SK-N-SH treated with all-trans-retinoic acid at 6 μM for 48 hours (cell line): ENCODE results near the gene TPBG.

Experiments
- ATAC-seq: fragments of 200-7000 bp; cut with Tn5 transposase; 3 replicates; pipeline ENCODE4 v1.9.1; 2020; ENCODE audit warnings: mild to moderate bottlenecking, moderate library complexity
- ARNTL ChIP-seq: fragments of 450-650 bp; formaldehyde crosslinking; IDR thresholded peaks from 2 replicates; pipeline ENCODE4 v1.5.0; 2020; ENCODE audit warnings: low read depth, mild to moderate bottlenecking, moderate library complexity, borderline replicate concordance
- ESRRG ChIP-seq: fragments of 250-450 bp; sonication (Bioruptor Pico); IDR thresholded peaks from 2 replicates; pipeline ENCODE4 v1.6.1; 2021; ENCODE audit warnings: mild to moderate bottlenecking
- GLIS3 ChIP-seq: fragments of 250-450 bp; sonication (Bioruptor Pico); IDR thresholded peaks from 2 replicates; pipeline ENCODE4 v1.5.0; 2020; ENCODE audit warnings: mild to moderate bottlenecking, moderate library complexity
- ISL1 ChIP-seq: fragments of 250-450 bp; sonication (Bioruptor Pico); IDR thresholded peaks from 2 replicates; pipeline ENCODE4 v2.1.2; 2022; ENCODE audit warnings: mild to moderate bottlenecking, moderate library complexity
- OSR1 ChIP-seq: fragments of 250-450 bp; sonication (Bioruptor Pico); IDR thresholded peaks from 2 replicates; pipeline ENCODE4 v1.8.0; 2022; ENCODE audit warnings: moderate library complexity, mild to moderate bottlenecking, inconsistent platforms
- PPARA ChIP-seq: fragments of 250-450 bp; sonication (Bioruptor Pico); IDR thresholded peaks from 2 replicates; pipeline ENCODE4 v1.5.0; 2020; ENCODE audit warnings: mild to moderate bottlenecking, borderline replicate concordance
- RARB ChIP-seq: fragments of 250-450 bp; sonication (Bioruptor Pico); IDR thresholded peaks from 2 replicates; pipeline ENCODE4 v1.8.0; 2021; ENCODE audit warnings: mild to moderate bottlenecking, moderate library complexity
- SNAI2 ChIP-seq: fragments of 250-450 bp; sonication (Bioruptor Pico); IDR thresholded peaks from 2 replicates; pipeline ENCODE4 v1.5.0; 2020; ENCODE audit warnings: mild to moderate bottlenecking, moderate library complexity
- TOX ChIP-seq: fragments of 250-450 bp; sonication (Bioruptor Pico); IDR thresholded peaks from 2 replicates; pipeline ENCODE4 v1.8.0; 2021; ENCODE audit warnings: mild to moderate bottlenecking, moderate library complexity, borderline replicate concordance
- ZC3H10 ChIP-seq: fragments of 250-450 bp; sonication (Bioruptor Pico); IDR thresholded peaks from 2 replicates; pipeline ENCODE4 v1.5.1; 2021; ENCODE audit warnings: mild to moderate bottlenecking, moderate library complexity
- ZFP3 ChIP-seq: fragments of 250-450 bp; sonication (Bioruptor Pico); IDR thresholded peaks from 2 replicates; pipeline ENCODE4 v1.5.0; 2020; ENCODE audit warnings: mild to moderate bottlenecking, moderate library complexity
- ZFP30 ChIP-seq: fragments of 450-650 bp; formaldehyde crosslinking; IDR thresholded peaks from 2 replicates; pipeline ENCODE4 v1.5.0; 2022; ENCODE audit warnings: mild to moderate bottlenecking, moderate library complexity
- ZNF565 ChIP-seq: fragments of 450-650 bp; formaldehyde crosslinking; conservative IDR thresholded peaks from 2 replicates; pipeline ENCODE4 v1.5.0; 2020; ENCODE audit warnings: low read depth, mild to moderate bottlenecking, moderate library complexity
- ZNF70 ChIP-seq: fragments of 450-650 bp; formaldehyde crosslinking; IDR thresholded peaks from 2 replicates; pipeline ENCODE4 v1.5.0; 2020; ENCODE audit warnings: mild to moderate bottlenecking, moderate library complexity
- ZNF8 ChIP-seq: fragments of 450-650 bp; formaldehyde crosslinking; IDR thresholded peaks from 2 replicates; pipeline ENCODE4 v1.5.0; 2020; ENCODE audit warnings: mild to moderate bottlenecking, moderate library complexity
- TF ChIP-seq, protein P1 (sequence below): fragments of 250-450 bp; sonication (Bioruptor Pico); IDR thresholded peaks from 2 replicates; pipeline ENCODE4 v1.8.0; 2020; ENCODE audit warnings: mild to moderate bottlenecking, moderate library complexity, borderline replicate concordance
- TF ChIP-seq, protein P2 (sequence below): fragments of 250-450 bp; sonication (Bioruptor Pico); IDR thresholded peaks from 2 replicates; pipeline ENCODE4 v1.5.1; 2020; ENCODE audit warnings: low read depth, mild to moderate bottlenecking, moderate library complexity
- TF ChIP-seq, protein P3 (sequence below): fragments of 250-450 bp; sonication (Bioruptor Pico); IDR thresholded peaks from 2 replicates; pipeline ENCODE4 v1.5.1; 2021; ENCODE audit warnings: mild to moderate bottlenecking, moderate library complexity
- TF ChIP-seq, protein P4 (sequence below): fragments of 250-450 bp; sonication (Bioruptor Pico); IDR thresholded peaks from 2 replicates; pipeline ENCODE4 v1.5.0; 2020; ENCODE audit warnings: mild to moderate bottlenecking, moderate library complexity
- TF ChIP-seq, protein P5 (sequence below): fragments of 250-450 bp; sonication (Bioruptor Pico); IDR thresholded peaks from 2 replicates; pipeline ENCODE4 v1.8.0; 2021; ENCODE audit warnings: low read depth, mild to moderate bottlenecking, moderate library complexity, borderline replicate concordance

Gene TPBG

DNA sequence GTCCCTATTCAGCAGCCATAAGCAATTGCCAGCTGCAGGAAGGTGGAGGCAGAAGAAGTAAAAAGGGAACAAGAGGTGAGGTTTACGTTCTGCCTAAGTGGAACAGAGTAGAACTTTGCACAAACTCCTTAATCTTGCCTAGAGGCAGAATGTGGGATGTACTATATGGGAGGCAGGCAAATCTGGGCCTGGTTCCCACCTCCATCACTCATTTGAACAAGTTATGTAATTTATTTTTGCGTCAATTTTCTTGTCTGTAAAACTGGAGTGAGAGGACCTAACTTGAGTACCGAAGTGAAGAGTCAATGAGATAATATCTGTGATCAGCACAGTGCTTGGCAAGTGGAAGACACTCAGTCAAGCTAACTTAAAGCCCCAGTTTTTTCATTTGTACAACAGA, 2.0 kb upstream of the TPBG start:
- TF ChIP-seq PPARA (no peak), TOX (CRISPR knock-in tag) (no peak), OSR1 (CRISPR knock-in tag) (no peak), ISL1 (no peak), ARNTL (CRISPR knock-in tag) (no peak), ZNF565 (CRISPR knock-in tag) (no peak), ZNF8 (CRISPR knock-in tag) (no peak), ESRRG (CRISPR knock-in tag) (no peak), ZFP30 (CRISPR knock-in tag) (no peak), RARB (CRISPR knock-in tag) (no peak), ZC3H10 (CRISPR knock-in tag) (no peak), SNAI2 (CRISPR knock-in tag) (no peak)
- TF ChIP-seq, protein P1, sequence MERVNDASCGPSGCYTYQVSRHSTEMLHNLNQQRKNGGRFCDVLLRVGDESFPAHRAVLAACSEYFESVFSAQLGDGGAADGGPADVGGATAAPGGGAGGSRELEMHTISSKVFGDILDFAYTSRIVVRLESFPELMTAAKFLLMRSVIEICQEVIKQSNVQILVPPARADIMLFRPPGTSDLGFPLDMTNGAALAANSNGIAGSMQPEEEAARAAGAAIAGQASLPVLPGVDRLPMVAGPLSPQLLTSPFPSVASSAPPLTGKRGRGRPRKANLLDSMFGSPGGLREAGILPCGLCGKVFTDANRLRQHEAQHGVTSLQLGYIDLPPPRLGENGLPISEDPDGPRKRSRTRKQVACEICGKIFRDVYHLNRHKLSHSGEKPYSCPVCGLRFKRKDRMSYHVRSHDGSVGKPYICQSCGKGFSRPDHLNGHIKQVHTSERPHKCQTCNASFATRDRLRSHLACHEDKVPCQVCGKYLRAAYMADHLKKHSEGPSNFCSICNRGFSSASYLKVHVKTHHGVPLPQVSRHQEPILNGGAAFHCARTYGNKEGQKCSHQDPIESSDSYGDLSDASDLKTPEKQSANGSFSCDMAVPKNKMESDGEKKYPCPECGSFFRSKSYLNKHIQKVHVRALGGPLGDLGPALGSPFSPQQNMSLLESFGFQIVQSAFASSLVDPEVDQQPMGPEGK (CRISPR knock-in tag): no peak
- TF ChIP-seq, protein P2, sequence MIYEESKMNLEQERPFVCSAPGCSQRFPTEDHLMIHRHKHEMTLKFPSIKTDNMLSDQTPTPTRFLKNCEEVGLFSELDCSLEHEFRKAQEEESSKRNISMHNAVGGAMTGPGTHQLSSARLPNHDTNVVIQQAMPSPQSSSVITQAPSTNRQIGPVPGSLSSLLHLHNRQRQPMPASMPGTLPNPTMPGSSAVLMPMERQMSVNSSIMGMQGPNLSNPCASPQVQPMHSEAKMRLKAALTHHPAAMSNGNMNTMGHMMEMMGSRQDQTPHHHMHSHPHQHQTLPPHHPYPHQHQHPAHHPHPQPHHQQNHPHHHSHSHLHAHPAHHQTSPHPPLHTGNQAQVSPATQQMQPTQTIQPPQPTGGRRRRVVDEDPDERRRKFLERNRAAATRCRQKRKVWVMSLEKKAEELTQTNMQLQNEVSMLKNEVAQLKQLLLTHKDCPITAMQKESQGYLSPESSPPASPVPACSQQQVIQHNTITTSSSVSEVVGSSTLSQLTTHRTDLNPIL (CRISPR knock-in tag): no peak
- TF ChIP-seq, protein P3, sequence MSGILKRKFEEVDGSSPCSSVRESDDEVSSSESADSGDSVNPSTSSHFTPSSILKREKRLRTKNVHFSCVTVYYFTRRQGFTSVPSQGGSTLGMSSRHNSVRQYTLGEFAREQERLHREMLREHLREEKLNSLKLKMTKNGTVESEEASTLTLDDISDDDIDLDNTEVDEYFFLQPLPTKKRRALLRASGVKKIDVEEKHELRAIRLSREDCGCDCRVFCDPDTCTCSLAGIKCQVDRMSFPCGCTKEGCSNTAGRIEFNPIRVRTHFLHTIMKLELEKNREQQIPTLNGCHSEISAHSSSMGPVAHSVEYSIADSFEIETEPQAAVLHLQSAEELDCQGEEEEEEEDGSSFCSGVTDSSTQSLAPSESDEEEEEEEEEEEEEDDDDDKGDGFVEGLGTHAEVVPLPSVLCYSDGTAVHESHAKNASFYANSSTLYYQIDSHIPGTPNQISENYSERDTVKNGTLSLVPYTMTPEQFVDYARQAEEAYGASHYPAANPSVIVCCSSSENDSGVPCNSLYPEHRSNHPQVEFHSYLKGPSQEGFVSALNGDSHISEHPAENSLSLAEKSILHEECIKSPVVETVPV: no peak
- TF ChIP-seq, protein P4, sequence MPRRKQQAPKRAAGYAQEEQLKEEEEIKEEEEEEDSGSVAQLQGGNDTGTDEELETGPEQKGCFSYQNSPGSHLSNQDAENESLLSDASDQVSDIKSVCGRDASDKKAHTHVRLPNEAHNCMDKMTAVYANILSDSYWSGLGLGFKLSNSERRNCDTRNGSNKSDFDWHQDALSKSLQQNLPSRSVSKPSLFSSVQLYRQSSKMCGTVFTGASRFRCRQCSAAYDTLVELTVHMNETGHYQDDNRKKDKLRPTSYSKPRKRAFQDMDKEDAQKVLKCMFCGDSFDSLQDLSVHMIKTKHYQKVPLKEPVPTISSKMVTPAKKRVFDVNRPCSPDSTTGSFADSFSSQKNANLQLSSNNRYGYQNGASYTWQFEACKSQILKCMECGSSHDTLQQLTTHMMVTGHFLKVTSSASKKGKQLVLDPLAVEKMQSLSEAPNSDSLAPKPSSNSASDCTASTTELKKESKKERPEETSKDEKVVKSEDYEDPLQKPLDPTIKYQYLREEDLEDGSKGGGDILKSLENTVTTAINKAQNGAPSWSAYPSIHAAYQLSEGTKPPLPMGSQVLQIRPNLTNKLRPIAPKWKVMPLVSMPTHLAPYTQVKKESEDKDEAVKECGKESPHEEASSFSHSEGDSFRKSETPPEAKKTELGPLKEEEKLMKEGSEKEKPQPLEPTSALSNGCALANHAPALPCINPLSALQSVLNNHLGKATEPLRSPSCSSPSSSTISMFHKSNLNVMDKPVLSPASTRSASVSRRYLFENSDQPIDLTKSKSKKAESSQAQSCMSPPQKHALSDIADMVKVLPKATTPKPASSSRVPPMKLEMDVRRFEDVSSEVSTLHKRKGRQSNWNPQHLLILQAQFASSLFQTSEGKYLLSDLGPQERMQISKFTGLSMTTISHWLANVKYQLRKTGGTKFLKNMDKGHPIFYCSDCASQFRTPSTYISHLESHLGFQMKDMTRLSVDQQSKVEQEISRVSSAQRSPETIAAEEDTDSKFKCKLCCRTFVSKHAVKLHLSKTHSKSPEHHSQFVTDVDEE (CRISPR knock-in tag): no peak
- TF ChIP-seq, protein P5, sequence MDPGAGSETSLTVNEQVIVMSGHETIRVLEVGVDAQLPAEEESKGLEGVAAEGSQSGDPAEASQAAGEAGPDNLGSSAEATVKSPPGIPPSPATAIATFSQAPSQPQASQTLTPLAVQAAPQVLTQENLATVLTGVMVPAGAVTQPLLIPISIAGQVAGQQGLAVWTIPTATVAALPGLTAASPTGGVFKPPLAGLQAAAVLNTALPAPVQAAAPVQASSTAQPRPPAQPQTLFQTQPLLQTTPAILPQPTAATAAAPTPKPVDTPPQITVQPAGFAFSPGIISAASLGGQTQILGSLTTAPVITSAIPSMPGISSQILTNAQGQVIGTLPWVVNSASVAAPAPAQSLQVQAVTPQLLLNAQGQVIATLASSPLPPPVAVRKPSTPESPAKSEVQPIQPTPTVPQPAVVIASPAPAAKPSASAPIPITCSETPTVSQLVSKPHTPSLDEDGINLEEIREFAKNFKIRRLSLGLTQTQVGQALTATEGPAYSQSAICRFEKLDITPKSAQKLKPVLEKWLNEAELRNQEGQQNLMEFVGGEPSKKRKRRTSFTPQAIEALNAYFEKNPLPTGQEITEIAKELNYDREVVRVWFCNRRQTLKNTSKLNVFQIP (CRISPR knock-in tag): no peak
- no peak for ATAC-seq

DNA sequence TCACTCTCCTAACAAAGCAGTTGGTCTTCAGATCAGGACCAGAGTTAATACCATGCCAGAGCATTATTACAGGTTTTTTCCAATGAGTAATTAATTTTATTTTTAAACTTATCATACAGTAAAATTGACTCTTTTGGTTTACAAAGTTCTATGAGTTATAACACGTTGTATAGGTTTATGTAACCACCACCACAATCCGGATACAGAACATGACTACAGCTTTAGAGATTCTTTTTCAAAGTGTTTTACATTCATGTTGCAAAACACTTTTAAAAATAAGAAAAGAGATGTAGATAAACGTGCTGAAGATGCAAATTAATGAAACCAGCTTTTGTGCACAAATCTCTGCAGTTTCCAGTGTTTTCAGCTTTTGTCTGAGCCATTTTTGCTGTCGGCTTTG, 1.5 kb upstream of the TPBG start:
- TF ChIP-seq ZC3H10 (CRISPR knock-in tag) (no peak), OSR1 (CRISPR knock-in tag) (no peak), ZFP3 (CRISPR knock-in tag) (no peak), TOX (CRISPR knock-in tag) (no peak), ZNF8 (CRISPR knock-in tag) (no peak), ZNF70 (no peak), SNAI2 (CRISPR knock-in tag) (no peak), GLIS3 (CRISPR knock-in tag) (no peak)
- TF ChIP-seq, protein P1 (CRISPR knock-in tag): no peak
- TF ChIP-seq, protein P5 (CRISPR knock-in tag): no peak
- ATAC-seq: no peak
